GM11168 (cell line): Measurements from ENCODE around the gene WIPF1.

Source experiments
- in situ Hi-C: fragments of 300-500 bp; cut with MboI; formaldehyde crosslinking; loops from one replicate; pipeline ENCODE4 v1.12.0; 2022; ENCODE audit warnings: low sequenced_read_pairs; ENCODE audit not compliant: unreplicated experiment

Gene WIPF1

DNA sequence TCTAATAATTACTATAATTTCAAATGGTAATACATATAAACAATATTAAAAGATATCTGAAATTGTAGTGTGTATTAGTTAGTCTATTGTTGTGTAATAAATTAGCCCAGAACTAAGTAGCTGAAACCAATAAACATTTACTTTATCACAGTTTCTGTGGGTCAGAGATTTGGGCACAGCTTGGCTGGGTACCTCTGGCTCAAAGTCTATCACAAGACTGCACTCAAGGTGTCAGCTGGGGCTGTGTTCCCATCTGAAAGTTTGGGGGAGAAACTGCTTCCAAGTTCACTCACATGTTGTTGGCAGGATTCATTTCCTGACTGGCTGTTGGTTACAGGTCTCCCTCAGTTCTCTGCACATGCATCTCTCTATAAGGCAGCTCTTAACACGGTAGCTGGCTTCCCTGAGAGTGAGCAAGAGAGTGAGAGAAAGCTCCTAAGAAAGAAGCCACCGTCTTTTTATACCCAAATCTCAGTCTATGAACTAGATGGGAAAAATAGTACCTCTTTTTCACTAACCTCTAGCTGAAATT is 25.6 kb upstream of the WIPF1 start:
- in situ Hi-C loops = no loop called here

DNA sequence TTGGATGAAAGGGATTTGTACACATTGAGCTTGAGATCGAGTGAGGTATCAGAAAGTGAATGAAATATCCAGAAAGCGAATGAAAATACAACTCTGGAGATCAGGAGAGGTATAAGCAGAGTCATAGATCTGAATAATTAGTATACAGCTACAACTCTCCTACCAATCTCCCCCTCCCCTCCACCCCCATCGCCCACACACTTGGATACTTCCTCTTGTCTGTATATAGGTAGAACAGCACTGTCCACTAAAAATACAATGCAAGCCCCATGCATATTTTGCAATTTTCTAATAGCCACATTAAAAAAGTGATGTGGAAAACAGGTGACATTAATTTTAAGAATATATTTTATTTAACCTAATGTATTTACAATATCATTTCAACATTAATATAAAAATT is 23.7 kb upstream of the WIPF1 start:
- in situ Hi-C loops = no loop called here

DNA sequence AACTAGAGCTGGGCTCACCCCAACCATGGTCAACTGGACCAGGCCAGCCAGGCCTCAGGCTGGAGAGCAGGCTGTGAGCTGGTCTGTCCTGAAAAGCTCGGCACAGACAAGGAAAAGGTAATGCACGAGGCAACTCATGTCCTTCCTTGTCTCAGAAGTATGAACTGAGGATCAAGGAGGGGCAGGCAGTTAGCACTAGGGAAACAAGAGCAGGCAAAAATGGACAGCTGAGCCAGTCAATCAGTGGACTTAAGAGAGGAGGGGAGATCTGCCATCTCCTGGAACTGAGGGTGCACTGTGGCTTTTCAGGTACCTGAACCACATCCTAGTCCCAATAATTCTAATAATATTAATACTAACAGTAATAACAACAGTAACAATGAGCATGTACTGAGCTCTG is 20.6 kb upstream of the WIPF1 start:
- in situ Hi-C loops = no loop called here

GRCh38 chr2:174617718-174618117 is 20.1 kb upstream of the WIPF1 start:
- in situ Hi-C loops = no loop called here

- in situ Hi-C loops = no loop called here
Measured at GRCh38 chr2:174617120-174617519, 19.5 kb upstream of the WIPF1 start.

DNA sequence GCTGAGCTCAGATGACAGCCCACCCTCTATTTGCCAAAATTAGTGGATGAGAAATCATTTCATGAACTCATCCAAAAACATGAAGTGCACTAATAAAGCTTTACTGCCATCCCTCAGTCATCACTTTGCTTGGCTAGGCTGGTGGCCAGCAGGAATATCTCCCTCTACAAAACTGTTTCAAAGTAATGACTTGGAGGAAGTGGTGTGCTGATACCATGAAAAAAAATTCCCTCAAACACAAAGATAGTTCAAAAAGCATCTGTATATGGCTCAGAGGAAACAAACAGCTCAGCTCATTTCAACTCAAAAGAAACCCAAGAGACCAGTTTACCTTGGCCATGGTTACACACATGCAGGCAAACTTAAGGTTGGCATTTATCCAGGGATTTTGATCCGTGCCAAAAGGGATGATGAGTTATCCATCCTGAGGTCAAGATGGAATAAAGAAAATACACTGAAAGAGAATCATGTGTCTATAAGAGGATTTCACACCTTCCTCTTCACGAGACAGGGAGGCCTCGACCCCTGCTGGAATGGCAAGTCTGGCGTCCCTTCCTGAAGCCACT is 18.4 kb upstream of the WIPF1 start:
- in situ Hi-C loops = no loop called here

DNA sequence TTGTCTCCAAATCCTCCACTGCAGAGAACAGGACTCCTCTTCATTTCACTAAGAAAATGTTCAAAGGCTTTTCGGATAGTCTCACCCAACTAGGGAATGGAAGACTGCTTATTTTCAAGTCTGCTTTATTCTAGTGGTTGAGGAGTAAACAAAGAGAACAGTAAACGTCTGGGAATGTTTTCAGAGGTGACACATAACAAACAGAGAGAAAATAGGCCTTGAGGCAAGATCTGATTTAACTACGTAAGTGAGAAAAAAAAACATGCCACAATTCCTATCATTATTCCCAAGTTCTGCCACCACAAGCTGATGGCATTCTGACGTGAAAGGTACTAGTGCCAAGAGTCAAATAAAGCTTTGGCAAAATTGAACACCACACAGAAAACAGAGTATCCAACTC is 16.7 kb upstream of the WIPF1 start:
- in situ Hi-C loops = no loop called here

GRCh38 chr2:174613531-174613930 is 15.9 kb upstream of the WIPF1 start:
- in situ Hi-C loops = no loop called here

GRCh38 chr2:174612970-174613369 is 15.4 kb upstream of the WIPF1 start:
- in situ Hi-C loops = no loop called here

- in situ Hi-C loops = no loop called here
Measured at GRCh38 chr2:174611854-174612253, 14.2 kb upstream of the WIPF1 start.

GRCh38 chr2:174611006-174611405 is 13.4 kb upstream of the WIPF1 start:
- in situ Hi-C loops = no loop called here

GRCh38 chr2:174610243-174610995 is 12.8 kb upstream of the WIPF1 start:
- in situ Hi-C loops = no loop called here

DNA sequence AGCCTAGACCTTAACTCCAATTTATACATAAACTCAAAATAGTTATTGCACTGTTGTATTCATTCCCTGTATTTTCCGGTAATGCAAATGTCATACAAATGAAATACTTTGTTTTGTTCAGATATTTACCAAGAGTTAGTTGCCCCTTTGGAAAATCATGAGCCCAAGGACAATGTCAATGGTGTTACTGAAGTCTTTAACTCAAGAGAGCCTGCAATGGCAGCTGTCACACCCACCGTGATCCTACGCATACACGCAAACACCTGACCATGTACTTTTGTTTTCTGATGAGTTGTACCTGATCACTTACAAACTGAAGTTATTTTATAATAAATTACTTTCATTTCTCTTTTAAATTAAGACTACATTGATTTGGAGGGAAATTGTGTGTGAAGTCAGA is 11.7 kb upstream of the WIPF1 start:
- in situ Hi-C loops = no loop called here

DNA sequence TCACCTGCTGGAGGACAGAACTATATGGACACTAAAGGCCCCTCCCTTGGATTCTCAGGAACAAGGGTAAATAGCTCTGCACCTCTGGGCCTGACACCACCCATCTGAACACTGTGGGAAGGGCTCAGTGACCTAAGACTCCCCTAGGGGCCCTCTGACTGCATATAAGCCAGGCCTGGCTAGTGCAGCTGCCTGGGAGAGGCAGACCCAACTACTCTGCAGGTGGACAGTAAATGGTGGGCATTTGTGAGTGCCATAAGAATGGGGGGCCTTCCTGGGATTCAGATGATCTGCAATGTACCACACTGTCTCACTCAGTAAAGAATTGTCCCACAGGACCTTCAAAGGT is 11.2 kb upstream of the WIPF1 start:
- in situ Hi-C loops = no loop called here

- in situ Hi-C loops = no loop called here
Measured at GRCh38 chr2:174607989-174608865, 10.6 kb upstream of the WIPF1 start.

DNA sequence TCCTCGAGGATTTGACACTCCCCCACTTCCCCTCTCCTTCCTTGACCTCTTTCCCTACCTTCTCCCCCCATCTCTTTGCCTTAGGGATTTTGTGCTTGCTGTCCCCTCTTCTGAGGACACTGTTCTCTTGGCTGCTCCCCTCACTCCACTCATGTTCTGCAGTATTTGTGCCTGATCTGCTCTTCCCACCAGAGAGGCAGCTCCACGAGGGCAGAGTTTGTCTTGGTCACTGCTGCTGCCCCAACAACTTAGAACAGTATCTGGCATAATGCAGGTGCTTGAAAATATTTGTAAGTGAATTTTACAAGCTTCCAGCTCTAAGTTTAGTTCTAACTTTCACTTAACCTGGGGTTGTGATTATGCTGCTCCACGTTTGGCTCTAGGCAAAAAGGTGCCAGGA is 10.0 kb upstream of the WIPF1 start:
- in situ Hi-C loops = no loop called here

DNA sequence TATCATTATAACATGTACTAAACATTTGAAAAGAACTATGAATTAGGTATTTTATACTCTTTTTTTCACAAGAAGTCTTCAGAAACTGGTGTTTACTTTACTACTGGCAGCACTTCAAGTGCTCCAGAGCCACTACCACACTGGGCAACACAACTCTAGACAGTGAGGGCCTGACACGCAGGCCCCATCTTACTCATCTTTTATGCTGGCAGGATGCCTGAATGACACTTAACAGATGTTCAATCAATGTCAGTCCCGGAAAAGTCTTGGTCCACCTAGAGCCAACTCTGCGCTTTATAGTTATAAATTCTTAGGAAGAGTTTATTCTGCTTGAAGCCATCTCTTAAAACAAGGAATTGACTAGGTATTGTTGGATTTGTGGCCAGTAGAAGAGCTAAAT is 8.7 kb upstream of the WIPF1 start:
- in situ Hi-C loops = no loop called here

DNA sequence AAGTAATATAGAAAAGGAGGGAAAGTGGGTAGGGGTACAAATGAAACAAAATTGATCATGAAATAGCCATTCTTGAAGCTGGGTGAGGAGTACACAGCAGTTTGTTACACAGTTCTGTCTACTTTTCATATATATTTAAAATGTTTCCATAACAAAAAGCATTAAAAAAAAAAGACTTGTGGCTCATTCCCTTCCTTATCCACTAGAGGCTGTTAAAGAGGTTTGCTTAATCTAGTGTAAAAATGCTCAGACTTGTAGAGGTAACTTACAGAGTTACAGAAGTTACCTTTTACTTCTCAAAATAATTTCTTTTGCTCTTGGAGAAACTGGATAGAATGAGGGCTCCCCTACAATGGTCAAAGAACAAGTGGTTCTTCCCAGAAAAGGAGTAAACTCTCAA is 8.1 kb upstream of the WIPF1 start:
- in situ Hi-C loops = no loop called here

- in situ Hi-C loops = no loop called here
Measured at GRCh38 chr2:174603280-174603679, 5.7 kb upstream of the WIPF1 start.

DNA sequence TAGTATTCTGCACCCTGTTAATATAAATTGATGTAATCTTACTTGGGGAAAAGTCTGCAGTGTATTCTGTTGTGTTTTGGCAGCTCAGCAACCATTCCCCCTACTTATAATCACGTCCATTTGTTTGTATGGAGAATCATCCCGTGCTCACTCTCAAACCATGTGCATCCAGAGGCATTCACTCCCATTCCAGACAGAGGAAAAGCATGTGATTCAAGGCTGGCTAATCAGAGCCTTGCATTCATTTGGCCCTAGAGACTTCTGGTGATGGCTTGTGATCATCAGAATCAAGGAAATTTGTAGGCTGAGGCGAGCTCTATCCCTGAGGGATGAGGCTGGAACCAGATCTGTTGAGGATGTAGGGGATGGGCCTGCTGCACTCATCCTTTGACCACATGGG is 5.1 kb upstream of the WIPF1 start:
- in situ Hi-C loops = no loop called here

GRCh38 chr2:174600349-174600748 is 2.7 kb upstream of the WIPF1 start:
- in situ Hi-C loops = no loop called here
